GM12891 (cell line): Measurements from ENCODE around the gene GPR160.

Experiments used
- POLR2A ChIP-seq: IDR thresholded peaks from 2 replicates; pipeline ENCODE4 v1.6.1; 2011; ENCODE audit warnings: low read depth, low read length, control low read depth
- POLR2AphosphoS5 ChIP-seq: IDR thresholded peaks from 2 replicates; pipeline ENCODE4 v1.6.1; 2011; ENCODE audit warnings: low read depth, low read length, control low read depth
- TAF1 ChIP-seq: IDR thresholded peaks from 2 replicates; pipeline ENCODE4 v1.6.1; 2011; ENCODE audit warnings: low read depth, low read length, control low read depth

DNA sequence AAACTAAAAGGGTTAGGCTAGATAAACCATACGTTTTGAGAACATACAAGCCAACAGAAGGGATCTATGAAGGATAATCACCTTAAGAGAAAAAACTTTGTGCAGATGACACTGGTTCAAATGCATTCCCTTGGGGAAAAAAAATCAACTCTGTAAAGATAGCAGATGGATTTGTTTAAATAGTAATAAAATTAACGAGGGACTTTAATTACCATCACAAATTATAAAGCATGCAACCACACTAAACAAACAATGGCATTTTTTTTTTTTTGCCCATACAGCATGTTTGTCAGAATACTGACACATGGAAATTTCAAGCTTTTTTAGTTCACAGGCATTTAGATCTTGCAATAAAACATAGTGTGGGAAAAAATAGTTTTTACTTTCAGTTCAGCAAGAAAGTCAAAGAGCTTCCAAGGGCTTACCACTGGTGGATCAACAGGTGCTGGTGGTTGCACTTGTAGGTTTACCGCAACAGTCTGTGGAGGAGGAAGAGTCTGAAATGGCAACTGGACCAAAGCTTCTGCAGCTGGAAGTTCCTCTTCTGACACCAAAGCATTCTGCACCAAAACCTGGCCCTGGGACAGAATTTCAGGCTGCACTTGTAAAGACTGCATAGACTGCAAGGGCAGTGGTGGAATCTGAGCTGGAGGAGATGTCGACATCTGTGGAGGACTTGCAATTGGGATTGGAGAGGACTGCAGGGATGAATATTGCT, 90.6 kb downstream of the GPR160 start:
- TF ChIP-seq POLR2A (no peak), POLR2AphosphoS5 (no peak), TAF1 (no peak)
